Muscle of back (tissue), 11 donors: ENCODE data around the gene TBC1D24. TPM values are rescaled to one million over a fixed set of nuclear protein-coding genes. Genes with fewer than 3 reads are reported as not detected.

ENCODE experiments used
- DNase-seq, 3 donors: peaks; one replicate each; pipeline versions ENCODE4 v3.0.0 to v3.0.0-alpha.2; 2013
- polyA plus RNA-seq, 10 donors: library from polyadenylated mRNA; unstranded; fragments of 120-200 nt; gene quantifications; one replicate each; pipeline ENCODE4 v1.2.1, GENCODE V29; 2013; ENCODE audit not compliant: insufficient read length in 10 of 10

TBC1D24 gene
- polyA plus RNA-seq, 10 donors = 14.9 to 25.3 (median 21.4) TPM

- peak in 1 of 3 donors; percentile 46 for DNase-seq
Observed at GRCh38 chr16:2514333-2515179, 39.6 kb downstream of the TBC1D24 start.

GRCh38 chr16:2515180-2515851 lies 40.4 kb downstream of the TBC1D24 start:
- no peak for DNase-seq

GRCh38 chr16:2516391-2517240 lies 41.7 kb downstream of the TBC1D24 start:
- no peak for DNase-seq

DNA sequence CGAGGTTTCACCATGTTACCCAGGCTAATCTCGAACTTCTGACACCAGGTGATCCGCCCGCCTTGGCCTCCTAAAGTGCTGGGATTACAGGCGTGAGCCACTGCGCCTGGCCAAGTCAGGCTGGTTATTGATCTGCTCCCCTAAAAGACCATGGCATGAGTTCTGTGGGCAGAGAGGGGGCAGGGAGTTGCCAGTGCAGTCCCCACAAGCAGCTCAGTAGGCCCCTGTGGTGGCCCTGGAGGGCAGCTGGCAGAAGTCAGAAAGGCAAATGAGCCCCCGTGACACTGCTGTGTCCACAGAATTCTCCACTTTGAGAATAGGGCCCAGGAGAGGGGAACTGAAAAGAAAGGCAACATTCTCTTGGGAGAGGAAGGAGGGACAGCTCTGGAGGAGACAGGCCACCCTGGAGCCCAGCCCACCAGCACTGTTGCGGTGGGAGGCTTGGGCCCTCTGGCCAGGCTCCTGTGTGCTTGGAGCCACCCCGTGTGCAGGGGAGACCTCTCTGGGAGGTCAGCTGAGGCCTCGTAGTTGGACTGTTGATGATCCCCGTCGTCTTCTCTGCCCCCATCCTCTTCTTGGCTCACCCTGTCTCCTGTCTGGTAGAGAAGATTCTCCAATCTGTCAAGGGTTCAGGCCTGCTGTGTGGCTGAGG lies 43.2 kb downstream of the TBC1D24 start:
- no peak for DNase-seq

- no peak for DNase-seq
Observed at GRCh38 chr16:2518823-2519710, 44.1 kb downstream of the TBC1D24 start.

GRCh38 chr16:2519711-2520080 lies 44.8 kb downstream of the TBC1D24 start:
- DNase-seq = no peak

- DNase-seq = peak; percentile 88 to 97 (median 93)
Observed at GRCh38 chr16:2520097-2520783, 45.3 kb downstream of the TBC1D24 start, which contains the start of gene AMDHD2. Gene AMDHD2, plus strand, starts transcription at chr16:2520371. Its CDS starts 88 bp downstream, at chr16:2520459.

GRCh38 chr16:2520784-2521531 lies 46.0 kb downstream of the TBC1D24 start:
- no peak for DNase-seq

DNA sequence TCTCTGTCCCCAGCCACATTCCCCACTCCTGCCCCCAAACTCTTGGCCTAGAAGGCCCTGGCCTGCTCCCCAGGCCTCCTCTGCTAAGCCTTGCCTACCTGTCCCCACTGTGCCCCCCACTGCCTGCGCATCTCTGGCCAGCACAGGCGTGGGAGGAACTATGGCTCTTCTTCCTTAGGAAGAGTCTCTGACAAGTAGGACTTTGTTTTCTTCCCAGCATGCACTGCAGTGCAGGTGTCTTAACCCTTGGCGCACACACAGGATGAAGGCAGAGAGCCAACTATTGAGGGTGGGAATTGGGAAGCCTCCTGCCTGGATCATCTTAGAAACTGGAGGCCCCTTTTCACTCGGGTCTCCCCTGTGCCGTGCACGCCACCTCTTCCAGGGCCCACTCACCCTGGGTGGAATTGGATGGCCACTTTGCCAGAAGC lies 48.9 kb downstream of the TBC1D24 start:
- DNase-seq = no peak

DNA sequence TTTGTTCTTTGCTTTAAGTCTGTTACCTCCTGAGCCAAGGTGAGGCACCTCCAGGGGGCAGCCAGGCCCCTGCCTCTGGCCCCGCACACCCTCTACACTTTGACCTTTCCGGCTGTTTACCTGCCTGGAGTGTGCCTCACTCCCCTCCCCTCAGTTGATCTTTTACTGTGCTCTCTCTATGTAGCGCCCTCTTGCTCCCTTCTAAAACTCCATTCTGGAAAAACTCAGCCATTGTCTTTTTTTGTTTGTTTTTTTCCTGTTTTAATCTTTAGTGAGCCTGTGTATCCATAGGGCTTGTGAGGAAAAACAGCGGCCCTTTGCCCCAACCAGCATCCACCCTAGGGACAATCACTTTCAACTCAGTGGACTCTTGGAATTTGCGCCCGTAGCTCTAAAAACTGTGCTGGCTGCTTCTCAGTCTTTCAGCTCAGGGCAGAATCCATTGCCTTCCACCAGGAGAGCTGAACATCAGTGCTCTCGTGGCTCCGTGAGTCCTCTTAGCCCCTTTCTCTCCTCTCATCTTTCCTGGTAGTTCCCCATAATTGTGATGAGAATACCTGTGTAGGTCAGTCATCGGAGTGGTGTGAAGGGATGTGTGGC lies 49.5 kb downstream of the TBC1D24 start:
- DNase-seq = no peak

- no peak for DNase-seq
Observed at GRCh38 chr16:2526135-2526534, 51.2 kb downstream of the TBC1D24 start.

DNA sequence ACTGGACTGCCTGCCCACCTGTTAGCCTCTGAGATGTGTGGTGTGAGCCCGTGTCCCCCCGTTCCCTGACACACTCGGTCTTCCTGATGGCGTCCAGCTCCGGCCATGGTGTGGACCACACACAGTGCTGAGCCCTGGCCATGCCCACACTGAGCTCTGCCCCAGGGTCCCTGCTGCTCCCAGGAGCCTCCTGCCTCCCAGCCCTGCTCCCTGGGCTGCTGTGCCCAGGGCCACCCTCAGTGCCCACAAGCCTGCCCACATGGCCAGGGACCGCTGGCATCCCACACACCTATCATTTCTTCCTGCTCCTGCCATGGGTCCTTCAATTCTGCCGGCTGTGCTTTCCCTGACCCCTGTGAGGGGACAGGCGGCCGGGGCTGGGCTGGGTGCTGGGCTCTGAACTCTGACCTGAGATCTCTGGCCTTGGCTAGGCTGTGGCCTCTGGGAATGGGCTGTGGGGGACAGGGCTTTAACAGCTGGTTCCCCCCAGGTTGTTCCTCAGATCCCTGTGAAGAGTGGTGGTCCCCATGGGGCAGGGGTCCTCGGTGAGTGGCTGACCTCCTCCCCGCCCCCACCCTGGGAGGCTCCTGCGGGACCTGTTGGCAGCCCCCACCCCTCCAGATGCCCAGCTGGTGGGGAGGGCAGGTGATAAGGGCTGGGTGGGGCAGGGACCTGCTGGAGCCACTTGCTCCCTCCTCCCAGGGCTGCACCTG lies 52.3 kb downstream of the TBC1D24 start:
- no peak for DNase-seq

- DNase-seq = no peak
Observed at GRCh38 chr16:2527784-2528100, 52.8 kb downstream of the TBC1D24 start.

DNA sequence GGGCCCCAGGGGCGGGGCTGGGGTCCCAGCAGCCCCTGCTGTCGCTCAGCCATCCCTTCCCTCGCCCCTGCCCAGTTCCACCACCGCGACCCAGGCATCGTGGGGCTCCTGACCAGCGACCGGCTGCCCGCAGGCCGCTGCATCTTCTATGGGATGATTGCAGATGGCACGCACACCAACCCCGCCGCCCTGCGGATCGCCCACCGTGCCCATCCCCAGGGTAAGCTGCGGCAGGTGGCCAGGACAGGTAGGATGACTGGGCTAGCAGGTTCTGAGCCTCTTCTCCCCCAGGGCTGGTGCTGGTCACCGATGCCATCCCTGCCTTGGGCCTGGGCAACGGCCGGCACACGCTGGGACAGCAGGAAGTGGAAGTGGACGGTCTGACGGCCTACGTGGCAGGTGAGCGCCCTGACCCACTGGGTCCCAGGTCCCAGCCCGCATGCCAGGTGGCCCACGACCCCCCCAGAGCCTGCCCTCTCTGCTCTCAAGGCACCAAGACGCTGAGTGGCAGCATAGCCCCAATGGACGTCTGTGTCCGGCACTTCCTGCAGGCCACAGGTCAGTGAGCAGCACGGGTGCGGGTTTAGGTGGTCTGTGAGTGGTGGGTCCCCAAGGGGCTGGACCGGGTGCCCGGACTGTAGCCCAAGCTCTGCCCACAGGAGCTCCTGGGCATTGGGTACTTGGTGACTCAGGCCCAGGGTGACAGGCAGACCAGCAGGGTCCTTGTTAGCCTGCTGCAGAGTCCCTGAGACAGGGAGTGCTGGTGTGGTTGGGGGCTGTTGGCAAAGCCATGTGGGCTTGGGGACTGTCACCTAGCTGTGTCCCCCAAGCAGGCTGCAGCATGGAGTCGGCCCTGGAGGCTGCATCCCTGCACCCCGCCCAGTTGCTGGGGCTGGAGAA lies 53.5 kb downstream of the TBC1D24 start:
- no peak for DNase-seq

GRCh38 chr16:2529061-2529931 lies 54.4 kb downstream of the TBC1D24 start:
- no peak for DNase-seq
